GM18907 (cell line): ENCODE measurements around the gene TMEM179.

Experiments used
- ATAC-seq: cut with Tn5 transposase; IDR thresholded peaks from one replicate; pipeline ENCODE4 v1.9.1; 2021; ENCODE audit warnings: mild to moderate bottlenecking, moderate library complexity; ENCODE audit not compliant: unreplicated experiment

Gene TMEM179

DNA sequence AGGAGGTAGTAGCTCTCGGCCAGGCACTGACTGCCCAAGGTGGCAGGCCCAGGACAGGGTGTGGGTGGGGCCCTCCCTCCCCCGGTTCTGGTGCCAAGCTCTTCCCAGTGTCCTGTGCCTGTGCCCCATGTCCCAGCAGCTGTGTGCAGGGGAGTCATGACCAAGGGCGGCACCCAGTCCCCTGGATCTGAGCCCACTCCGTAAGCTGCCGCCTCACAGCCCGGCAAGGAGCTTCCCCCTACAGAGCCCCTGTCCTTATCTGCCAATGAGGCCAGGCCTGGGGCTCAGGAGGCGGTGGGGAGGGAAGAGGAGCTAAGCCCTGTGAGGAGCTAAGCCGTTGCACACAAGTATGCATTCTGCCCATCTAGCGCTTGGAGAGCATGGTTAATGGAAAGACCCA, 30.6 kb downstream of the TMEM179 start:
- no peak for ATAC-seq

DNA sequence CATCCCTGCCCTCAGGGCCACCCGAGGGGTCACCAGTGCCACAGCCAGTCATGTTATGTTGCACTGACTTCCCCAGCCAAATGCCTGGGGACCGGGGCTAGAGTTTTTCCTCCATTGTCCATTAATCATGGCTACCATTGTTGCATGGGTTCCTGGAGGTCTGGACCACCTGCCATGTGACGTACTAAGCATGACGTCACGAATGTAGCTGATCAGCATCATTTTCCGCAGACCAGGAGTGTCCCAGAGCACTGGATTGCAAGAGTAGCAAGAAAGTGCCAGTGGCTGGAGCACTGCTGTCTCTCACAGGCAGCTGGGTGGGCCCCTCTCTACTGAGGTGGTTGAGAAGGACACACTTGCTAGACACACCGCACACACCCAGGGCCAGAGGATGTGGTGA, 31.9 kb downstream of the TMEM179 start:
- no peak for ATAC-seq

DNA sequence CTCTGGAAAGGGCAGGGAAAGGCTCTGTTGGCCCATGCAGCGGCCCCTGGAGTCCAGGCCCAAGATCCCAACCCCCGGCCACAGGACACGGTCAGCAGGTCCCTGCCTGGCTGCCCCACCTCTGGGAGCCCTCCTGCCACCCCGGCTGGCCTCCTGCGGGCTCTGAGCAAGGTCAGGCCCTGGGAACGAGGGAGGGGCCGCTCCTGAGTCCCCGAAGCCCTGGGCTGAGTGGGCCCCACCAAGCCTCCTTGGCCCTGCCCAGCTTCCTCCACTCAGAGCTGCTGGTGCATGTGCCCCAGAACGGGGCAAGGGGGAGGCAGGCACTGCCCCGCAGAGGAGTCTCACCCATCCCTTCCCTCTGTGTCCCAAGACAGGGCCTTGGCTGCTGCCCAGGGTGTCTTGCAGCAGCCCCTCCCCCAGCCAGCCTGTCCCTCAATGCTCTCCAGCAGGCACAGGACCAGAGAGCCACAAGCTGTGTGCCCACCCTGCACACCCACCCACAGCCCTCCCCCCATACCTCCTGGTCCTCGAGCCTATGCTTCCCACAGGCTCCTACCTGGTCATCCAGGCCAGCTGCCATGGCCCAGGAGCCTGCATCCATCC, 32.4 kb downstream of the TMEM179 start:
- ATAC-seq = no peak

DNA sequence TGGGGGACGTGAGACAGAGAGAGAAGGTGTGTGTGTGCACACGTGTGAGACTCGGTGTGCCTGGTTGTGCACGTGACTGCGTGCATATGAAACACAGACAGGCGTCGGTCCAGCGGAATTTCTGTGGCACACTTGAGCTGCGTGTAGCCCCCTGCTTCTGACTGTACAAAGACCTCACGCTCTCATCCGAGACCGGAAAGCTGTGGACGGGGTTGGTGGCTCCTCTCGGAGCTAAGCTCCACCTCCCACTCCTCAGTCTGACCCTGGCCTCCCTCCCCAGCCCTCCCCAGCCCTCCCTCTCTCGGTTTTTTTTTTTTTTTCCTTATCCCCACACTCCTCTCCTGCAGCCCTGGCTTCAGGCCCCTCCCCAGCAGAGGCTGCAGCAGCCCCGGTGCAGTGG, 33.3 kb downstream of the TMEM179 start:
- no peak for ATAC-seq

DNA sequence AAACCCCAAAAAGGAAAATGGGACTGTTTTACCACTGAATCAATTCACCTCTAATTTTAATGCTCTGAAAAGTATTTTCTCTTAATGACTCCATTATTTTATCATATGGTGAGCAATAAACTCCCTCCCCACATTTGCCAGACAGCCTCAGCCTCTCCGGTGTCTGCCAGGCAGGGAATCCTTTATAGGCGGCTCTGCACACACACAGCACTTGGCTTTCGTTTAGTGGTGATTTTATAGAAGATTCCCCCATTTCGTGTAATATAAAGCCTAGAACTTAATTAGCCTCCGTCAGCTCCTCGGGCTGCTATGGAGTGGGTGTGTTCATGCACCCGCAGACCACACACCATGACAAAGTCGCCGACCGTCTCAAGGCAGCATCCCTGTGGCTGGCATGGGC, 35.1 kb downstream of the TMEM179 start:
- ATAC-seq = no peak

- ATAC-seq = no peak
Measured at GRCh38 chr14:104568620-104569019, 36.0 kb downstream of the TMEM179 start.

DNA sequence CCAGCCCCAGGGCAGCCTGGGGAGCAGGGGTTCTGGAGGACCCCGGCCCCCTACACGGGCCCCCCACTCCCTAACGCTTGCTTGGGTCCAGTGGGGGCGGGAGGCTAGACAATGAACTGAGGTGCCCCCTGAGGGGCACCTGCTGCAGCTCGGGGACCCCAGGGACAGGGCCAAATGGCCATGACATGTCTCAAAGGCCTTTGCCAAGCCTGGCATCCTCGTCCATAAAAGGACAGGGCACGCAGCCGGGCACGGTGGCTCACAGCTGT, 36.7 kb downstream of the TMEM179 start:
- no peak for ATAC-seq

GRCh38 chr14:104567141-104567956, 37.2 kb downstream of the TMEM179 start:
- ATAC-seq = no peak

- no peak for ATAC-seq
Measured at GRCh38 chr14:104564744-104565679, 39.6 kb downstream of the TMEM179 start.

DNA sequence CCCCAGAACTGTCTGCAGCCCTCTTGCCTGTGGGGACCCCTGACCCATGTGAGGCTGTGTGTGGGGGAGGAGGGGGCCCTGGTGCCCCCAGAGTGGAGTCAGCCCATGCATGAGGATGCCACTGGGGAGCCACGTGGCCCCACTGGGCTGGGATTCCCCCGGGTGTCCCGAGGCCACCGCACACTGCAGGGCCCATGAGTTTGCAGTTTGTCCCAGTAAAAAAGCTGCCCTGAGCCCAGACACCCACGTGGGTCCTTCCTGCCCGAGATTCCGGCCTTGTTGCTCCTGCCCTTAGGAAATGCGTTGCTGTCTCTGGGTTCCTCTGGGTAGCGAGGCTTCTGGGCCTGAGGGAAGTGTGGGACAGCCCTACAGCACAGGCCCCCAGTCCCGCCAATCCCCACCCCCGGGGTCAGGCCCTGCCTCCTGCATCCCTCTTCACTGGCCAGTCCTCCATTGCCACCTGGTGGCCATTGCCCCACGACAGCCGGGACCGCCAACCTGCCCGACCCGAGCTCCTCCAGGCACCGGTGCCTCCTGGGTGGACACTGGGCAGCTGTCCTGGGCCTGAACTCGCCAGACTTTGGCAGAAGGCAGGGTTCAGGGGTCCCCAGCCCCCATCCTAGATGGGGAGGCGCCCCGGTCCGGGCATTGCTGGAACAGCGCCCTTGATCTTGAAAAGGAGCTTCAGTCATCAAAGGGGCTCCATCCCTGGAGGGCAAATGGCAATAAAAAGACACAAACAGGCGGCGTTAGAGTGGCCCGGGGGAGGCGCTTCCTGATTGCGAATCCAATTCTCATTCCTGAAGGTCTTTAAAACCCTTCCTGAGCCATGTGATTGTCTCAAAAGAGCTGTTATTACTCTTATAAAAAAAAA, 40.6 kb downstream of the TMEM179 start:
- ATAC-seq = no peak

DNA sequence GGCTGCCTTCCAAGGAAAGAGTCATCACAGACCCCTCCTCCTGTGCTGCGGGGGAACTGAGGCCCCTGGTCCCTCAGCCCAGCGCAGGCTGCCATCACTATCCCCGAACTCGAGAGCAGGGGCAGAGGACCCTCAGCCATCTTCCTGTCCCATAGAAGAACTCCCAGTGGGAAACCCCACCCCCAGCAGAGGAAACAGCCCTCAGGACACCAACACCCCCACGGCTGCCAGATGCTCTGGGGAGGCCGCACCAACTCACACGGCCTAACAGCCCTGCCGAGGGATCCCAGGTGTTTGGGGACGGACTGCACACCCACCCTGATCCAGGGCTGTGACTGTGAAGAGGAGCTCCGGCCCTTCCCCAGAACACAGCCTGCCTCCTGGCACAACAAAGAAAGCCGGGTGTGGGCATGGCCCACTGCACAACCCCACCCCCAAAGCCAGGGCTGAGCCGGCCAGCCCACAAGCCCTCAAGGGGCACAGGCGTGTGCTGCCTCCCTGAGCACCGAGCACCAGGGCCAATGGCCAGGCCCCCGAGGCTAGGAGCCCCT, 41.3 kb downstream of the TMEM179 start:
- no peak for ATAC-seq

GRCh38 chr14:104562606-104563005, 42.0 kb downstream of the TMEM179 start:
- ATAC-seq = no peak

- ATAC-seq = no peak
Measured at GRCh38 chr14:104561632-104562495, 42.7 kb downstream of the TMEM179 start.

DNA sequence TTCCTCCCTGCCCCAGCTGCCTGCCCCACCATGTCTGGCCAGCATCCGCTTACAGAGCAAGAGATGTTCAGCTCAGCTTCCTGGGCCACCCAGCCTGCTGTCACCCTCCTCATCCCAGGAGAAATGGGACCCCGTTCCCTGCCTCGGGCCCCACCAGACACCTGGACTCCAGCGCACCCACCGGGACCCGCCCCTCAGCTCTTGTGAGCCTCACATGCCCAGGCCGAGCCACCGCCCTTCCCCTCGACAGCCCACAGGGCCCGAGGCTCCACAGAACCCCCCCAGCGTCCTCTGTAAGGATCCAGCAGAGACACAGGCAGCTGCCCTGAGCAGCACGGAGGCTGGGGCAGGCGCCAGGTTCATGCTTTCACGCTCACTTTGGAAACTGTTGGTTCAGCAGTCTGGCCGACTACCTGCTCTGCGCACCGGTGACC, 43.4 kb downstream of the TMEM179 start:
- no peak for ATAC-seq

GRCh38 chr14:104560586-104560945, 44.0 kb downstream of the TMEM179 start:
- no peak for ATAC-seq

GRCh38 chr14:104559804-104560585, 44.6 kb downstream of the TMEM179 start:
- no peak for ATAC-seq

DNA sequence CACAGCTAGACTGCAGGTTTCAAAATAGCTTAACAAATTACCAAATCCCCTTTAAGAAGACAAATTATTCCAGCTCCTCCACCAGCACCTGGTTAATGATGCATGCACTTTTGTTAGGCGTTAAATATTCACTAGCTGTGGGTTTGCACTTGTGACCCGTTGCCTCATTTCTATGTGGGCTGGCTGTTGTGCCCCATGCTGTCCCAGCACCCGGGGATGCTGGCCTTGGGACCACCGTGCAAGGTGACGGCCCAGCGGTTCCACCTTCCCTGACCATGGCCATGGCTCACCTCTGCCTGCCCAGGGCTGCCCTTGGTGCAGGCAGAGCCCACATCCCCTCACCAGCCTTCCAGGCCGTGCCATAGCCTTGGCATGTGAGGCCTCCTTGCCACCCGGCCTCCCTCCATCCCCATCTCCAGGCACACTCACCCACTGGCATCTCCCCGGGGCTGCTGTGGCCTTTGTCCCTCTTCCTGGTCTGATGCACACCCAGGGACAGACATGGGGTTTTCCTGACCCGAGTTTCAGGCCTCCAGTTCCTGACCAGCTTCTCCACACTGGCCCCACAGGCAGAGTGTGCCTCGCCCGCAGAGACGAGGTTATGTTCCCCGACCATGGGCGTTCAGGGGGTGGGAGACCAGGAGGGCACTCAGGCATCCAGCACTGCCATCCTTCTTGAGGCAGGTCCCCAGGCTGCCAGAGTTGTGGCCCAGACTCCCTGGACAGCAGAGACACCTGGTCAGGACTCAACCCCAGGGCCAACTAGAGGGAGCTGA, 45.4 kb downstream of the TMEM179 start:
- ATAC-seq = no peak
